OCI-LY1 (cell line): ENCODE measurements around the gene NRCAM.

ENCODE experiments used
- H2AFZ ChIP-seq: fragments of 200-600 bp; sonication (generic), shearing (Covaris generic); 2 replicates; pipeline ENCODE4 v1.6.0; 2014; ENCODE audit warnings: antibody characterized with exemption, mild to moderate bottlenecking, low read length
- H3F3A ChIP-seq: fragments of 200-600 bp; sonication (generic), shearing (Covaris generic); 2 replicates; pipeline ENCODE4 v1.6.0; 2014; ENCODE audit warnings: mild to moderate bottlenecking, antibody characterized with exemption, low read length, moderate library complexity; ENCODE audit not compliant: insufficient read depth
- H3K27ac ChIP-seq: fragments of 200-600 bp; sonication (generic); 2 replicates; pipeline ENCODE4 v1.5.1; 2014; ENCODE audit warnings: low read length, mixed run types, mild to moderate bottlenecking, low read depth; ENCODE audit not compliant: poor library complexity, severe bottlenecking
- H3K27me3 ChIP-seq: fragments of 200-600 bp; sonication (generic); 2 replicates; pipeline ENCODE4 v1.6.0; 2014; ENCODE audit warnings: antibody characterized with exemption, mild to moderate bottlenecking, low read length, moderate library complexity; ENCODE audit not compliant: insufficient read depth
- H3K36me3 ChIP-seq: fragments of 200-600 bp; sonication (generic); 2 replicates; pipeline ENCODE4 v1.6.1; 2014; ENCODE audit warnings: mild to moderate bottlenecking, antibody characterized with exemption, low read length, moderate library complexity, mixed read lengths; ENCODE audit not compliant: insufficient read depth
- H3K4me1 ChIP-seq: fragments of 200-600 bp; sonication (generic); 2 replicates; pipeline ENCODE4 v1.5.1; 2014; ENCODE audit warnings: mild to moderate bottlenecking, low read length, moderate library complexity; ENCODE audit not compliant: insufficient read depth, severe bottlenecking
- H3K4me2 ChIP-seq: fragments of 200-600 bp; sonication (generic), shearing (Covaris generic); 2 replicates; pipeline ENCODE4 v1.6.1; 2014; ENCODE audit warnings: low read length
- H3K4me3 ChIP-seq: fragments of 200-600 bp; sonication (generic); 2 replicates; pipeline ENCODE4 v1.5.1; 2014; ENCODE audit warnings: low read length, low read depth, mild to moderate bottlenecking, mixed read lengths; ENCODE audit not compliant: poor library complexity, severe bottlenecking
- H3K79me2 ChIP-seq: fragments of 200-600 bp; shearing (Covaris generic); 2 replicates; pipeline ENCODE4 v1.6.1; 2016; ENCODE audit warnings: mixed run types, low read length, mixed read lengths; ENCODE audit not compliant: insufficient read depth
- H3K9ac ChIP-seq: fragments of 200-600 bp; sonication (generic), shearing (Covaris generic); 2 replicates; pipeline ENCODE4 v1.6.1; 2014; ENCODE audit warnings: mild to moderate bottlenecking, low read length, mixed read lengths
- H3K9me2 ChIP-seq: fragments of 200-600 bp; sonication (generic), shearing (Covaris generic); 2 replicates; pipeline ENCODE4 v1.6.1; 2014; ENCODE audit warnings: low read depth, mild to moderate bottlenecking, low read length, mixed read lengths
- H3K9me3 ChIP-seq: fragments of 200-600 bp; shearing (Covaris generic); 2 replicates; pipeline ENCODE4 v1.6.1; 2014; ENCODE audit warnings: low read length, mixed read lengths
- H4K20me1 ChIP-seq: fragments of 200-600 bp; sonication (generic), shearing (Covaris generic); 2 replicates; pipeline ENCODE4 v1.6.0; 2016; ENCODE audit warnings: mild to moderate bottlenecking, low read length; ENCODE audit not compliant: insufficient read depth
- CTCF ChIP-seq: fragments of 200-600 bp; sonication (generic), shearing (Covaris generic); IDR thresholded peaks from 2 replicates; pipeline ENCODE4 v1.5.1; 2017; ENCODE audit warnings: mild to moderate bottlenecking, antibody characterized with exemption, low read length, moderate library complexity, mixed read lengths
- EZH2 ChIP-seq: fragments of 200-600 bp; sonication (generic), shearing (Covaris generic); IDR thresholded peaks from 2 replicates; pipeline ENCODE4 v1.8.0; 2017; ENCODE audit warnings: borderline replicate concordance, mixed run types, mild to moderate bottlenecking, antibody characterized with exemption, low read length, moderate library complexity, mixed read lengths

Gene NRCAM

DNA sequence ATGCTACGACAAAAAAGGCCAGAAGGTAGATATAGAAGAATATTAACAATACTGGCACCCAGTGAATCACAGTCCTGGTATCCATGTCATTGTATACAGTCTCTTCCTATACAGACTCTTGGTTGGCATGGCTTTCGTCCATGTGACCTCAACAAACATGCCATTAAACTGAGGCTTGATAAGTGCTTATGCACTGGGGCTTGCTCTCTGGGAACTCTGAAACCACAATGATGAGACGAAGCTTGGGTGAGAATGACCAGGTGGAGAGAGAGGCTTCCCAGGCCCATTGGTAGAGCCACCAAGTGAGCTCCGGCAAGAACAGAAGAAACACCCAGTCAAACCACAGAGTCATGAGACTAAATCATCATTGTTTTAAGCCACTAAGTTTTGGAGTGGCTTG, 36.5 kb upstream of the NRCAM start:
- Histone ChIP-seq H3F3A (no peaks in the 10 kb centered on the region; the same call in 1 of the 2 replicates), H3K27me3 (no peaks in the 10 kb centered on the region), H3K4me1 (peaks cover 4% of the 10 kb centered on the region), H2AFZ (no peak overlapping the region), H3K4me3 (no peak overlapping the region), H3K4me2 (no peak overlapping the region), H3K79me2 (no peaks in the 10 kb centered on the region), H3K27ac (no peak overlapping the region), H3K36me3 (peaks cover 57% of the 10 kb centered on the region), H3K9me3 (no peaks in the 10 kb centered on the region), H3K9me2 (no peaks in the 10 kb centered on the region), H3K9ac (no peak overlapping the region), H4K20me1 (no peaks in the 10 kb centered on the region)
- TF ChIP-seq EZH2: no peak
- TF ChIP-seq CTCF: no peak

DNA sequence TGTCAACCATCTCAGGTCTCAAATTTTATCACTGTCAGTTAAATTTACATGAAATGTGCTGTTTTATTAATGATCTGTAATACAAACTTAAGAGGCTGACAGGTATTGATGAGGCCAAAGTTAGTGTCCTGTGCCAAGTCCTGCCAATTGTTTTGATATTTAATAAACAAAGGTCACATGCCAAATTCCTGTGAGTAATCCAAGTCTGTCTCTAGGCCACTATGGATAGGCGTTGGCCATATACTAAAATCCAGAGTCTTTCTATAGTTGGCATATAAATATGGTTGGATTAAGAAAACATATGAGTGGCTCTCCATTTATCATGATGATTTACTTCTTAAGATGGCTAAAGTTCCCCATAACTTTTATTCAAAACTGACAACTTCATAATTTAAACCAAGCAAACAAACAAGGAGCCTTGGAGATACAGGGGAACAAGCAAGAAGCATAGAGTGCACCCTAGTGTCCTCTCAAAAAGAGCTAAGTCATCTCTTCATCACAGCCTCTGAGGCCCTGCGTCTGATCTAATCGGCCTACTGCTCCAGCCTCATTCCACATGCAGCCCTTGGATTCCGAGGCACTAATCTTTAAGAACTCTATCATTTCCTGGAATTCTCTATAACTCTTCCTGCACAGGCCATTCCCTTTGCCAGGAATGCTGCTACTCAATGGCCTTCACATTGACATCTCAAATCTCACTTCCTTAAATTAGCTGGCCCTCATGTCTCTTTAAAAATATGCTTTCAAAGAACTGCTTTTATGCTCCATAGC, 32.7 kb upstream of the NRCAM start:
- H3K9me2 ChIP-seq: no peaks in the 10 kb centered on the region
- no peak overlapping the region for H3K4me3 ChIP-seq
- H2AFZ ChIP-seq: no peak overlapping the region
- H3K79me2 ChIP-seq: no peaks in the 10 kb centered on the region
- H3K9me3 ChIP-seq: no peaks in the 10 kb centered on the region
- H3F3A ChIP-seq: no peaks in the 10 kb centered on the region
- H3K36me3 ChIP-seq: peaks cover 49% of the 10 kb centered on the region
- H4K20me1 ChIP-seq: no peaks in the 10 kb centered on the region
- H3K4me2 ChIP-seq: no peak overlapping the region
- no peak overlapping the region for H3K9ac ChIP-seq
- no peaks in the 10 kb centered on the region for H3K27me3 ChIP-seq
- no peaks in the 10 kb centered on the region for H3K4me1 ChIP-seq
- TF ChIP-seq EZH2: no peak
- no peak for TF ChIP-seq CTCF
- H3K27ac ChIP-seq: no peak overlapping the region

GRCh38 chr7:108487646-108488045, 31.4 kb upstream of the NRCAM start:
- Histone ChIP-seq H3K36me3 (peaks cover 58% of the 10 kb centered on the region), H3K9me3 (no peaks in the 10 kb centered on the region), H3K9me2 (no peaks in the 10 kb centered on the region), H3K79me2 (no peaks in the 10 kb centered on the region), H3K9ac (no peak overlapping the region), H3K4me2 (no peak overlapping the region), H2AFZ (no peak overlapping the region), H3K4me1 (no peaks in the 10 kb centered on the region), H3K4me3 (no peak overlapping the region), H3F3A (no peaks in the 10 kb centered on the region), H3K27me3 (no peaks in the 10 kb centered on the region), H4K20me1 (no peaks in the 10 kb centered on the region), H3K27ac (no peak overlapping the region)
- no peak for TF ChIP-seq EZH2
- TF ChIP-seq CTCF: no peak
